GM12874 (cell line): Measurements from ENCODE around the gene XYLT1.

Experiments
- CTCF ChIP-seq: IDR thresholded peaks from 2 replicates; pipeline ENCODE4 v1.5.1; 2011; ENCODE audit warnings: low read depth, mild to moderate bottlenecking, control low read depth, low read length, moderate library complexity; ENCODE audit not compliant: insufficient read depth

The XYLT1 gene

GRCh38 chr16:17497648-17498047 lies 26.9 kb upstream of the XYLT1 start:
- no peak for TF ChIP-seq CTCF

- no peak for TF ChIP-seq CTCF
These were observed 26.1 kb upstream of the XYLT1 start for GRCh38 chr16:17496891-17497290.

- no peak for TF ChIP-seq CTCF
These were observed 22.3 kb upstream of the XYLT1 start for GRCh38 chr16:17493012-17493411.

- no peak for TF ChIP-seq CTCF
These were observed 20.4 kb upstream of the XYLT1 start for GRCh38 chr16:17491140-17491662.

- TF ChIP-seq CTCF = no peak
These were observed 17.7 kb upstream of the XYLT1 start for GRCh38 chr16:17488506-17488905.

GRCh38 chr16:17483351-17483750 lies 12.6 kb upstream of the XYLT1 start:
- no peak for TF ChIP-seq CTCF

GRCh38 chr16:17481736-17482135 lies 11.0 kb upstream of the XYLT1 start:
- TF ChIP-seq CTCF = no peak
